LNCAP (cell line): ENCODE results near the gene TMCC2.

ENCODE experiments used
- TF ChIP-seq, protein P1 (sequence below): fragments of 450-650 bp; IDR thresholded peaks from 2 replicates; pipeline ENCODE4 v1.5.1; 2017; ENCODE audit warnings: mild to moderate bottlenecking

The TMCC2 gene

DNA sequence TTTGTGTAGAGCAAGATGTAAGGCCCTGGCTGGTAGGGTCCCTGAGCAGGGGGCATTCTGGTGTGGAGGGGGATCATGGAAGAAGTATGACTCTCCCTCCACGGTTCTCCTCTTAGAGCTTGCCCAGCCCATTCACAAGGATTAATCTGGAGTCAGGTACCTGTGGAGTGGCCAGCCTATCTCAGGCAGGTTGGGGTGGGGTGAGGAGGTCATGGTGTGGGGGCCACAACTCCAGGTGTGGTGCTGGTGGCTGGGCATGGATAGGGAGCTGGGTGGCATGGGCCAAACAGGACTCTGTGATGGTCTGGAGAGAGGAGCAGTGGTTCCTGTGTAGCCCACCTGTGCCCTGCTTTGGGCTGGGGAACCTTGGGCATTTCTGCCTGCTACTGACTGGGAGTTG lies 32.3 kb downstream of the TMCC2 start:
- TF ChIP-seq, protein P1, sequence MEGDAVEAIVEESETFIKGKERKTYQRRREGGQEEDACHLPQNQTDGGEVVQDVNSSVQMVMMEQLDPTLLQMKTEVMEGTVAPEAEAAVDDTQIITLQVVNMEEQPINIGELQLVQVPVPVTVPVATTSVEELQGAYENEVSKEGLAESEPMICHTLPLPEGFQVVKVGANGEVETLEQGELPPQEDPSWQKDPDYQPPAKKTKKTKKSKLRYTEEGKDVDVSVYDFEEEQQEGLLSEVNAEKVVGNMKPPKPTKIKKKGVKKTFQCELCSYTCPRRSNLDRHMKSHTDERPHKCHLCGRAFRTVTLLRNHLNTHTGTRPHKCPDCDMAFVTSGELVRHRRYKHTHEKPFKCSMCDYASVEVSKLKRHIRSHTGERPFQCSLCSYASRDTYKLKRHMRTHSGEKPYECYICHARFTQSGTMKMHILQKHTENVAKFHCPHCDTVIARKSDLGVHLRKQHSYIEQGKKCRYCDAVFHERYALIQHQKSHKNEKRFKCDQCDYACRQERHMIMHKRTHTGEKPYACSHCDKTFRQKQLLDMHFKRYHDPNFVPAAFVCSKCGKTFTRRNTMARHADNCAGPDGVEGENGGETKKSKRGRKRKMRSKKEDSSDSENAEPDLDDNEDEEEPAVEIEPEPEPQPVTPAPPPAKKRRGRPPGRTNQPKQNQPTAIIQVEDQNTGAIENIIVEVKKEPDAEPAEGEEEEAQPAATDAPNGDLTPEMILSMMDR, result no peak

DNA sequence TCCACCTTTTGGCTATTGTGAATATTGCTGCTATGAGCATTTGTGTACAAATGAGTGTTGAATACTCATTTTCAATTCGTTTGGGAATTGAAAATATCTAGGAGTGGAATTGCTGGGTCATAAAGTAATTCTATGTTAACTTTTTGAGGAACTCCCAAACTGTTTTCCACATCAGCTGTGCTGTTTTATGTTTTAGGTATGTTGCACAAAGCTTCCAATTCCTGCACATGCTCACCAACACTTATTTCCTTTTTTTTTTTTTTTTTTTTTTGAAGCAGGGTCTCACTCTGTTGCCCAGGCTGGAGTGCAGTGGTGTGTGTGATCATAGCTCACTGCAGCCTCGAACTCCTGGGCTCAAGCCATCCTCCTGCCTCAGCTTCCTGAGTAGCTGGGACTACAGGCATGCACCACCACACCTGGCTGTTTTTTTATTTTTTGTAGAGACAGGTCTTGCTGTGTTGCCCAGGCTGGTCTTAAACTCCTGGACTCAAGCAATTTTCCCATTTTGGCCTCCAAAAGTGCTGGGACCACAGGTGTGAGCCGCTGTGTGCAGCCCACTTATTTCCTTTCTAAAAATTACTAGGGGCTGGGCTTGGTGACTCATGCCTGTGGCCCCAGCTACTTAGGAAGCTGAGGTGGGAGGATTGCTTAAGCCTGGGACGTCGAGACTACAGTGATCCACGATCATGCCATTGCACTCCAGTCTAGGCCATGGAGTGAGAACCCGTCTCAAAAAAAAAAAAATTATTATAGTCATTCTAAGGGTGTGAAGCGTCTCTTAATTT lies 33.4 kb downstream of the TMCC2 start:
- TF ChIP-seq, protein P1, result no peak

DNA sequence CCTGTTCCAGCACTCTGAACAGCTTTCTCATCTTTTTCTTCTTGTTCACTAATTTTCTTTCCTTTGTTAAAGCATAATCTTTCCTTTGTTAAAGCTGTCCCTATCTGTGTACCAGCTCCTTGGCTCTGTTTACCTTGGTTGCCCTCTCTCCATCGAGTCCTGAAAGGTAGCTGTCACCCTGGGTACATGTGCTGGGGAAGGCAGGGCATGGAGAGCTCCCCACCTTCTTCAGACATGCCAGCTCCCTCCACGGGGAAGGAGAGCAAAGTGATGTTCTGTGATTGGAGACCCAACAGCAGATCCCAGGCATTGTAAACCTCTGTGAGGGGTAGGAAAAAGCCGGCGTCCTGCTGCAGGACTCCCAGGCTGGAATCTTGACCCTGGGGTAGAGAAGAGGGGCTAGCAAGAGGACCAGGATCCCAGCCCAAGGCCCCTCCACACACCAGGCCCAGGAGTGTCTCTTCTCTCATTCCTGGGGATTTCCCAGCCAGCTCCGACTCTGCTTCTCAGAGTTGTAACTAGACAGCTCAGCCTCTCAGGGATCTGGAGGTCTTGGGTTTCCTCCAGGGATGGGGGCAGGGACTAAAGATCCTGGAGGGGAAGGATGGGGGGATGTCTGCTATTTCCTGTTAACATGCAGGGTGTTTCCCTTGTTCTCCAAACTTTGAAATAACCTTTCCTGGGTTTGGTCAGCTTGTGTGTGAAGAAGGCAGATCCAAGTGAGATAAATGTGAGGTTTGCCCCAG lies 34.4 kb downstream of the TMCC2 start:
- TF ChIP-seq, protein P1, result no peak

DNA sequence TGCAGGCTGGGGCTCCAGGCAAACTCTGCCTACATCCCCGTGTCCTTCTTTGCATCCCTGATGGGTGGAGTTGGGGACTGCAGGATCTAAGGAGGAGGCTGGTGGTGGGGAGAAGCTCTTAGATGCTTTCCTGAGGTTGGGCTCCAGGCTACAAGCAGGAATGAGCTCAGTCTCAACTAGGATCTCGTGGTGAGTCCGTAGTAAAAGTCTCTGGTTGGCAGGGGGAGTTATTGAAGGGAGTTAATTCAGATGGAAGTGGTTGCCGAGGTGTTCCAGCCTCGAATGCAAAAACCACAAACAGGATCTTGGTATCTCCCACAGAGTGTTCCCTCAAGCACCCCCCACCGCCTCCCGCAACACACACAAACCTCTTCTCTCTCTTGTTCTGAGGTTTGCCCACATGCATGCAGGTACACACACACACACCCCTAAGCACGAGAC lies 35.0 kb downstream of the TMCC2 start:
- TF ChIP-seq, protein P1, result no peak

DNA sequence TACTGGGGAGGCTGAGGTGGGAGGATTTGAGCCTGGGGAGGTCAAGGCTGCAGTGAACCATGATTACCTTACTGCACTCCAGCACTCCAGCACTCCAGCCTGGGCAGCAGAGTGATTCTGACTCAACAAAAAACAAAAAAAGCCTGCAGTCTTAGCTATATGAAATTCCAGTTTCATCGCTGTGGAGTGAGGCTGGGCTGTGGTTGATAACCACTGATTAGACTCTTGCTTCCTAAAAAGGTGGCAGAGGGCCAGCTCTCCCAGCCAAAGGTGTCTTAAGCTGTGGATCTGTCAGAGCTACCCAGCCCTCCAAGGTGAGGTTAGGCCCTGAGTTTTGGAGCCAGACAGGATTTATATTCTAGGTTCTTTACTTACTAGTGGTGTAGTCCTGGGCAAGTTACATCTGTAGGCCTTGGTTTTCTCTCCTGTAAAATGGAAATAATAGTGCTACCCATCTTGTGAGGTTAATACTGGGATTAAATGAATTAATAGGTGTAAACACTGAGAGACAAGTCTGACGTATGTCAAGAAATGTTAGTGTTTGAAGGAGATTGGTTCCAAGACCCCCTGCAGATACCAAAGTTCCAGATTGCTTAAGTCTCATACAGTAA lies 35.9 kb downstream of the TMCC2 start:
- TF ChIP-seq, protein P1, result no peak

DNA sequence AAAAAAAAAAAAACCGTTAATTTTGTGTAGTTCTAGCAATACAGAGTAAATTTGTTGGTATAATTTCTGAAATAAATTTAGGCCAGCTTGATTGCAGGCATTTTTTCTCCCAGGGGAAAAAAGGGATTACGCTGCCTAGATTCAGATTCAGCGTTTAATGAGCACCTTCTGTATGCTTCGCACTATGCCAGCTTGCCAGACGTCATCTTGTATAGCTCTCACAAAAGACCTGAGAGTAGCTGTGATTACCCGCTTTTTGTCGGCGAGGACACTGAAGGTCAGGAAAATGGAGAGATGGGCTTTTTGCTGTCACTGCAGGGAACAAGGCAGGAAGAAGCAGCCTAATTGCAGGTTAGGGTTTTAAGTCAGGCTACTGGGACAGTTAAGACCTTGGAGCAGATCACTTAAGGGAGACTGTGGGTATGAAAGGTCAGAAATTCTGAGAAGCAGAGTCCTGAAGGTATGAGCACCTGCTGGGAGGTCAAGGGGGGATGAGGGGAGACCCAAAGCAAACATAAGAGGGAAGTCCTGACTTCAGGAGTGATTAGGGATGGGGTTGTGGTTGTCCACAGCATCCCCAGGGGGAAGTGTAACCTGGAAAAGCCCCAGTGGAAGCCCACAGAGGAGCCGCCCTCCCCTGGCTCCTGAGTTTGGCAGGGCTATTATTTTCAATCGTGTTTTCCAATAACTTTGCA lies 39.0 kb downstream of the TMCC2 start:
- TF ChIP-seq, protein P1, result no peak

DNA sequence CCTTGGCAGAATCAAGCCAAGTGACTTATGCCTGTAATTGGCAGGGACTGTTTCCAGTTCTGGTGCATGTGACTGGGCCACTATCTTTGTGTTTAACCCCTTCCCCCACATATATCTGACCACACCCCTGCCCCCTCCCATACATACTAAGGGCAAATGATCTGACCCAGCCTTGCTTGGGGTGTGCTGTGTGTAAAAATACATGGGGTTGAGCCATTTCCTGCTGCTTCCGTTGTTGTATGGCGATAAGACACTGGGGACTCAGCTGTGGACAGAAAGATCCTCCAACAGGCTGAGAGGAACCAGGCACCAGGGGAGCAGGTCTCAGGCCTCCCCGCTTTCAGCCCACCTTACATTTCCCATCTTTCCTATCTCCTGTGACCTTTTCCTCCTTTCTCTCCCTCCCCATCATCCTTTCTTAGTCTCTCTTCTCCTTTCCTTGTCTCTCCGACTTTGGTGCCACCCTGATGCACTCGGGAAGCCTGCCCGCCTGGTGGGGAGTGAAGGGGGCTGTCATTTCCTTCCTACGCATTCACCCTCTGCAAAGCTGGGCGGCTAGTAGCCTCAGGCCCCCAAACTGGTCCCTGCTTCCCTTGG lies 39.7 kb downstream of the TMCC2 start:
- TF ChIP-seq, protein P1, result no peak
